ENCODE measurements around the gene DTNB.

DTNB gene

DNA sequence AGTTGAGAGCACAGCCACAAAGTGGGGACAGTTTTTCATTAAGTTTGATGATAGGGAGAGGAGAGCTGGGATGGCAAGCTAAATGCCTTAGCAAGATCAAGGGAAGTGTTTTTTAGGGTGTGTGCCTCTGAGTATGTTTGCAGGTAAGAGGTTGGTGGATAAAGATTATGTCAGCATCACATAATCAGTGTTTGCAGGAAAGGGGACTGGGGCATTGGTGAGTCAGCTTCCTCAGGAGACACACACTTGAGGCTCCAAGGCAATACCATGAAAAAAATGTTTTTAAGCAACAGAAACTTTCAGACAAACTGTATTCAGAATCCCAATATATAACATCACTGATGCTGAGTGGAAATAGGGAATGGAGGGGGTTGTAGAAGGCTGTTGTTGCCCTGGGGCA lies 25.4 kb upstream of the DTNB start:
- H3K4me3 ChIP-seq (ENCODE audit: low read depth, low read length) = no peak overlapping the region
- TF ChIP-seq CTCF (IDR thresholded peaks at IDR 0.05; ENCODE audit: control insufficient read depth, extremely low read depth, insufficient read depth) = no peak
- no peak for DNase-seq (ENCODE audit: low read depth)

DNA sequence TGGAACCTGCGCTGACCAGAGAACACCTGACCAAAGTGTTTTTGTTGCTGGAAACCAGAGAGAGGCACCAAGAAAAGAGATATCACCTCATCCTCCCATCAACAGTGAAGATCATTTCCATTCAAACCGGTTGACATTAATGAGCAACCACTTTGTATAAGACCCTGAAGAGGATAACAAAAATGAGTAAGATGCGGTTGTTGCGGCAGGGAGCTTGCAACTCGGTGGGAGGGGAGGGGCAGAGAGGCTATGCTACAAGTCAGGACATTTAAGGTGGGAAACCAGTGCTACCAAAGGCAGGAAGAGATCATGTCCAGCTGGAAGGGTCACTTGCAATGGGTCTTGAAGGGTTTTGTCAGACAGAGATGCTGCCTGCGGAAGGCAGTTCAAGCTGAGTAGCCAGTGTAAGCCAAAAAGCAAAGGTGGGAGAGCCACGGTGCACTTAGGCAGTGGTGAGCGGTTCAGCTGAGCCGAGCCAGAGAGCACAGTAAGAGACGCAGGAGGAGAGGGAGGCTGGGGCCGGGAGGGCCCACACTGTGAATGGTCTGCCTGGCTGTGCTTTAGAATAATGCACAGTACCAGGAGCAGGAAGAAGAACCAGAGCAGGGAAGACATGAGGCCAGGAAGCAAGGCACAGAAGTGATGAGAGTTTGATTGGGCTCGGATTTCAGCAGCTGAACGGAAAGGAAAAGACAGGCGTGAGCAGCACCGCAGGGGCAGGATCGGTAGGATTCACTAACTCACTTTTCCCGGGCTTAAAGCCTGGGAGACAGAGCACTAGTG lies 24.4 kb upstream of the DTNB start:
- no peak overlapping the region for H3K4me3 ChIP-seq (ENCODE audit: low read depth, low read length)
- no peak for DNase-seq (ENCODE audit: low read depth)
- no peak for TF ChIP-seq CTCF (IDR thresholded peaks at IDR 0.05; ENCODE audit: control insufficient read depth, extremely low read depth, insufficient read depth)

DNA sequence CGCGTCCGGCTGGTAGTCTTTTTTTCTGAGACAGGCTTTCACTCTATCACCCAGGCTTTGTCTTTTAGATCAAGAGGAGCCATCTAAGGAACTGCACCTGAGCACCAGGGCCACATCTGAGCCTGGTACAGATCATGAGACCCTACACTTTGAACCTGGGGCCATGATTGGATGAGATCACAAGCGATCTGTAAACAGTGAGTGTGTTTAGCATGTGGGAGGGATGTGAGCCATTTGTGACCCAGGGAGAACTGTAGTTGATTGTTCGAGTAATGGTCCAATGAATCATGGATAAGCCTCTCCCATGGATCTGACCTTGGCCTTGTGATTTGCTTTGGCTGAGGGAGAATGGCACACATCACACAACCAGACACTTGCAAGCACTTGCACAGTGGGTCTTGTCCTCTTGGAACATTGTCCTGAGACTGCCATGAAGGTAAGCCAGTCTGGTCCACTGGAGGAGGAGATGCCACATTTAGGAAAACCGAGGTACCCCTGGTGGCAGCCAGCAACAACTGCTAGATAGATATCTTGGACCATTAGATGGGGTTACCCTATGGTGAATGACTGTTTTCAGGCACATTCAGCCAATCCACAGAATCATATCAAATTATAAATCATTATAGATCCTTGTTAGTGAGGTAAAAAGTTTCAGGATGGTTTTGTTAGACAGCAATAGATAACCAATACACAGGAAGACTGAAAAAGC lies 19.5 kb upstream of the DTNB start:
- TF ChIP-seq CTCF (IDR thresholded peaks at IDR 0.05; ENCODE audit: control insufficient read depth, extremely low read depth, insufficient read depth) = no peak
- DNase-seq (ENCODE audit: low read depth) = no peak

GRCh38 chr2:25692143-25692542 lies 18.8 kb upstream of the DTNB start:
- DNase-seq (ENCODE audit: low read depth) = peak; percentile 86
- H3K4me3 ChIP-seq (ENCODE audit: low read depth, low read length) = no peak overlapping the region
- TF ChIP-seq CTCF (IDR thresholded peaks at IDR 0.05; ENCODE audit: control insufficient read depth, extremely low read depth, insufficient read depth) = no peak

More for the DNA sequence above, 19.5 kb upstream of the DTNB start:
- H3K4me3 ChIP-seq (ENCODE audit: low read depth, low read length) = no peak overlapping the region

DNA sequence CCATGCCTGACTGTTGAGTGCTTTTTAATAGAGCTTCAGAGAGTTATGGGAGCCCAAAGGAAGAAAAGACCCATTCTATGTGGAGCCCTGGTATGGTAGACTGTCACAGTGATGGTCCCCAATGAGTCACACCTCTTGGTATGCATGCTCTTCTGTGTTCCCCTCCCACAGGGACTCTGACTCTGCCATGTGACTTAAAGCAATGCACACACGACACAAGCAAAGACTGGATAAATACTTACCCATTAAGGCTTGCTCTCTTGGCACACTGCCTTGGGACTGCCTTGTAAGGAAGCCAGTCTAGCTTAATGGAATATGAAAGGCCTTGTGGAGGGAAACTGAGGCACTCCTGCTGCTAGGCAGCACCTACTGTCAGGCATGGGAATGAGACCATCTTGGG lies 16.7 kb upstream of the DTNB start:
- no peak for DNase-seq (ENCODE audit: low read depth)
- TF ChIP-seq CTCF (IDR thresholded peaks at IDR 0.05; ENCODE audit: control insufficient read depth, extremely low read depth, insufficient read depth) = no peak
- no peak overlapping the region for H3K4me3 ChIP-seq (ENCODE audit: low read depth, low read length)

- no peak for TF ChIP-seq CTCF (IDR thresholded peaks at IDR 0.05; ENCODE audit: control insufficient read depth, extremely low read depth, insufficient read depth)
- H3K4me3 ChIP-seq (ENCODE audit: low read depth, low read length) = no peak overlapping the region
- DNase-seq (ENCODE audit: low read depth) = no peak
Observed at GRCh38 chr2:25688236-25688635, 14.9 kb upstream of the DTNB start.

Measured in LNCaP clone FGC (cell line).